Measurements from ENCODE around the gene GUCY2D.
A peak's percentile ranks its signal among the peaks of the same experiment; 100 is the strongest.
"Not testable (repeated sequence)": the region's sequence is repeated elsewhere in the genome, so short reads cannot be mapped to it uniquely, and the experiment has no call there.

Gene GUCY2D

DNA sequence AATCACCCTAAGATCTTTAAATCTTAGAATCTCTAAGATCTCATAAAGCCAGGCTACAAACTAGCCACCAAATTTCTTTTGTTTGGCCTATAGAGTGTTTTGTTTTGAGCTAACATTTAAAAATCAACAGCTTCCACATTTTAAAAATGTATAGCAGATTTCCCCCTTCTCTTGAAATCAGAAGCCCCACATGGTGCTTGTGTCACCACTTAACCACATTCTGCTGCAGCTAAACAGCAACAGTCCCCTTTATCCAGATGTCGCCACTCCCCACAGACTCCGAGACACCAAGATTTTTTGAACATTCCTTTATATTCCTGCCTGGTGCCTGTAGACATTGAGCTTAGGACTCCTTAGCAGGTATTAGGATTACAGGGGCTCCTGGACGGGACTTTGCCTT, 16.0 kb downstream of the GUCY2D start:
- DNase-seq (ENCODE audit: low spot score) = no peak

DNA sequence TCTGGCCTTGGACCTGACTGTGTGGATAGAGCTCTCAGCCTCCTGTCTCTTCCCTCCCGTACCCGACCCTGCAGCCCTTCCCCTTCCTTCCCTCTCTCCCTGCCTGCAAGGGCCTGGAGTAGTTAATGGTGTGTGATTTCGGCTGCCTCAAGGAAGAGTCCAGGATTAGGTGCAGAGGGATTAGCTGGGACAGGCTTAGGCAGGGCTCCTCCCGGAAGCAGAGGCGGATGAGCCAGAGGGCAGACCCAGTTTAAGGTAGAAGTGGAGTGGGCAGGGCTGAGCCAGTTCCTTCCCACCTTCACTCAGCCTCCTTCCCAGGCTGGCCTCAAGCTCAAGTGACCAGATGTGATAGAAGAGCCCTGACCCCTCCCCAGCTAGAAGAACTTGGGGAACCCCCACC, 16.8 kb downstream of the GUCY2D start:
- DNase-seq (ENCODE audit: low spot score) = no peak

DNA sequence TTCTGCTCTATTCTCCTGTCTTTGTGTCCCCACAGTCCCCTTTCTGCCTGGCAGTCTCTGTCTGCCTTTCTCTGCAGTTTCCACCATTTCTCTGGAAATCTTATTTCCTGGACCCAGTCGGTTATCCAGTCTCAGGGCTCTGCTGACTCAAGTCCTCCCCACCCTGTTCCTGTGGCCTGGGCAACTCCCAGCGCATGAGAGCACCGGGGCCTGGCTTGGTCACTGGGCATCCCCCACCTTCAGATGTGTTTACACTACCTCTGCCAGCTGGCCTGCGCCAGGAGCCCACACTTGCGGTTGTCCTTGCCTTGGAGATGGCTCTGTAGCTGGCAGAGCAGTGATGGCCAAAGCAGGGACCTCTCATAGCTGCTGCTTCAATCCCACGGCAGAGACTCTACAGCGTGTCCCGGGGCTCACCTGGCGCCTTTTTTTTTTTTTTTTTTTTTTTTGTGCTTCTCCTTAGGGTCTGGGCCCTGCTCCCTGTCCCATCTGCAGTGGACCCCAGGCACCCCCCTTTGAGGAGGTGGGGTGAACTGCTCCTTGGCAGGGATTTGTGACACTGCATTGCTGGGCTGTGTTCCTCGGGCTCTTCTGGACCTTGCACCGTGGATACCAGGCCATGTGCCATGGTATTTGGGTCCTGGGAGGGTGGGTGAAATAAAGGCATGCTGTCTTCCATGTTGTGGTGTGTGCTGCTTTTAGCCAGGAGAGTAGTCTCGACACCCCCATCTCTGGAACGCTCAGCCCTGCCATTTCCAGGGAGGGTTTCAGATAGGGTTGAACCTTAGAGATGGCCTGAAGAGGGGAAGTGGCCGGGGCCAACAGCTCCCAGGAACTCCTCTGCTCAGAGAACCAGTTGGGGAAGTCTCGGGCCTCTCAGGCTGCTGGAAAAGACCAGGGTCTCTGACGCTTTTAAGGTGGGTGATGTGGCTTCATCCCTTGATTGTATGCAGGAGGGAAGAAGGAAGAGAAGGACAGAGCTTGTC, 17.5 kb downstream of the GUCY2D start:
- DNase-seq (ENCODE audit: low spot score) = no peak

DNA sequence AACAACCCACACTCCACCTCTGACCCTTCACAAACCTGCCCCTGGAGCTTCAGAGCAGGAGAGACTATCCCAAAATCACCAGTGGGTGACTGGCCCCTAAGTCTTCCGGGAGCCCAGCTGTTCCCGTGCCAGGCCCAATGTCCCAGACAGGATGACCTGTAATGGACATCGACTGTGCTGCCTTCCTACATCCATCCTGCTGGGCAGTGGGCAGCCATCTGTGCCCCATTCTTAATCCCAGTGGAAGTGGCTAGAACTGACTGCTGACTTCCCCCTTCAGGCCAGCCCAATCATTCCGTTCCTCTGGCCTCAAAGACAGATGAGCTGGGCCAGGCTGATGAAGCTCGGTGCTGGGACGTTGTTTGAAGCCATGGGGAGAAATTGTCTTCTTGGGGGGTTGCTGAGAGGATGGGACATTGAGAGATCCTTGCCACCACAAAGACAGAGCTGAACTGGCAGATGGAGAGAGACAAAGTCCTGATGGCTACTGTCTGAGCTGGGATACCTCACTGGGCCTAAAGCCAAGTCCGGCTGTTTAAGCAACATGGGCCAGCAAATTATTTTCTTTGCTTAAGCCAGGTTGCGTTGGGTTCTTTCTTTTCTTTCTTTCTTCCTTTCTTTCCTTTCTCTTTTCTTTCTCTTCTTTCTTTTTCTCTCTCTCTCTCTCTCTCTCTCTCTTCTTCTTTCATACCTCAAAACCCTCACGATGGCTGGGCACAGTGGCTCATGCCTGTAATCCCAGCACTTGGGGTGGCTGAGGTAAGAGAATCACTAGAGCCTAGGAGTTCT, 18.6 kb downstream of the GUCY2D start:
- DNase-seq (ENCODE audit: low spot score) = no peak

DNA sequence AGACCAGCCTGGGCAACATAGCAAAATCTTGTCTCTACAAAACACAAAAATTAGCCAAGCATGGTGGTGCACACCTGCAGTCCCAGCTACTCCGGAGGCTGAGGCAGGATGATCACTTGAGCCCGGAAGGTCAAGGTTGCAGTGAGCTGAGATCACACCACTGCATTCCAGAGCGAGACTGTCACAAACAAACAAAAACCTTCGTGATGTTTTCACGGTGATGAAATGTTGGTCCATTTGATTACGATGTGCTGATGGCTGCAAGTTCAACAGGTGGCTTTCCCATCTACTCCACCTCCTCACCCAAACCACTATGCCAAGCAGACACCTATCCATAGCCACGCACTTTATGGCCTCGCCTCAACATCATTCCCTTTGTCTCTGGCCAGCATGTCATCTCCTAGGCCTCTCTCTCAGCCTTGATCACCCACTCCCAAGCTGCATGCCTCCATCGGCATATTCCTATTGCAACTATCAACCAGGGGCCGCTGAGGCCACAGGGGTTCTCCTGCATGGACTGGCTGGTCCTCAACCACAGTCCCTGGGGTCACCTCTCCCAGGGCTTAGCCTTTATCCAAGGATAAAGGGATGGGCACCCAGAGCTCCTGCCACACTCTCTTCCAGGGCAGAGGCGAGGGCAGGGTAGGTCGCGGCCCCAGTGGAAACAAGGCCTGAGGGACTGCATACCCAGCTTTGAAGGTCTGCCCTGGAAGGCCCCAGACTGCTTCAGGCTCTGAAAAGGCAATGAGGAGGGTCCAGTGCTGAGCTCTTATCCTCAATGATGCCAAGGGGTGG, 19.3 kb downstream of the GUCY2D start:
- DNase-seq (ENCODE audit: low spot score) = no peak

DNA sequence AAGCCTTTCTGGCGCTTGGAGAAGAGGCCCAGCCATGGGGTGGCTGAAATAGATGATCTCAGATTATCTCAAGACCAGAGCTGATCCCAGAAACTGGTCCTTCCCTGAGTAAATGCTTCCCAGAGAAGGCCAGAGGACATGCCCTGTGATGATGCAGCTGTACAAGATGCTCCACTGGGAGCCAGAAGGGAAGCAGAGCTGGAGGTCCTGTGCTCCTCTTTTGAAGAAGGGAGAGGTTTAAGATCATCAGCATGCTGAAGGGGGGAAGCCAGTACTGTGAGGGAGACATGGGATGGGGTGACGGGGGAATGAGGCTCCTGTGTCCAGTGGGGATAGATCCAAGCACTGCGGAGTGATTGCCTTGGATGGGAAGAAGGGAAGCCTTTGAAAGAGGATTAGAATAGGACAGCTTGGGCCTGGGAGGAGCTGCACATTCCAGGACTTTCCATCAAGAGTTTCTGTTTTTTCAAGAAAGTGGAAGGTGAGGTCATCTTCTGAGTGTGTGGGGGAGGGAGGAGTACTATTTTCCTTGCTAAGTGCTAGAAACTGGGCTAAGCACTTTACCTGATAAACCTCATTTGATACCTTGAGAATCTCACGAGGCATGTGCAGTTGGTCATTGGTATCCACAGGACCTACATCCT, 20.1 kb downstream of the GUCY2D start:
- DNase-seq (ENCODE audit: low spot score) = no peak

DNA sequence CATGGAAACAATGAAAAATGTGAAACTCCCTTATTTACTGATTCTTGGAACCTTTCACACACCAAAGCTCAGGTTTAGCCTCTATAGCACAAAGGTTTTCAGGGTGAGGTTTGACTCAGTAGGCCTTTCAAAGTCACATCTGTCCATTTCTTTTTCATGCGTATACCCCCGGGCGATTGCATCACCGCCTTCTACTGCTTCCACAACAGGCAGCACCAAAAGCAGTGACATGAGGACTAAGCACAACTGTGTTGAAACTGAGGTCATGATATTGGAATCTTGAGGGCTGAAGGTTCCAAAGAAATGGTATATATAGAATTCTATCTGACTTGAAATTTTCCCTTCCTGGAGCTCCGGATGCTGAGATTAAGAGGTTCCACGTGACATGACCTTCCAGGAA, 21.7 kb downstream of the GUCY2D start:
- DNase-seq (ENCODE audit: low spot score) = not testable (repeated sequence)

DNA sequence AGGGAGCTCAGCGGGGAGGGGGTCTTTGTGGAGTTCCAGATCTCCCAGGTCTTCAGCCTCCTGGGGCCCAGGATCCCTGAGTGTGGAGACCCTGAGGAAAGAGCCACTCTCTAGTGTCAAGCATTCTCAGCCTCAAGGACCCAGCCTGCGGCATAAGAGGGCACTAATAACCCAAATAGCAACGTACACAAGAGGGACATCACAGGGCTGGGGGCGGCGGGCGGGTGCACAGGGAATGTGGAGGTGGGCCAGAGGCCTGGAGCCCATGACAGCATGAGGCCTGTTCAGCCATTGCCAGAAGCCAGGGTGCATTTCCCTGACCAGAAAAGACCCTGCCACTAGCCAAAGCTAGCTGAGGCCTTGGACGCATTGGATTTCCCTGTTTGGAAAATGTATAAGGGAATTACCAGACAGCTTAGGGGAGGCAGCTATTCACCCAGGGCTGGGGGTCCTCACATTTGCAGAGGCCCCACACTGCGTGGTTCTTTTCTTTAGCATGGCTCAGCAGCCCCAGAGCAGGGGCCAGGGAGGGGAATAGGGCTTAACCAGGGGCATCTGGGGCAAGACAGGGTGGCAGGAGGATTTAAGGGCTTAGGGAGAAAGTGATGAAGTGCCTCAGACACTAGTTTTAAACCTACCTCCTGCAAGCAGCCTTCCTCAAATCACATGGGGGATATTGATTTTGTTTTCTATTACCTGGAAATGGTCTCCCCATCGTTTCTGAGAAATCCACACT, 22.9 kb downstream of the GUCY2D start:
- no peak for DNase-seq (ENCODE audit: low spot score)

DNA sequence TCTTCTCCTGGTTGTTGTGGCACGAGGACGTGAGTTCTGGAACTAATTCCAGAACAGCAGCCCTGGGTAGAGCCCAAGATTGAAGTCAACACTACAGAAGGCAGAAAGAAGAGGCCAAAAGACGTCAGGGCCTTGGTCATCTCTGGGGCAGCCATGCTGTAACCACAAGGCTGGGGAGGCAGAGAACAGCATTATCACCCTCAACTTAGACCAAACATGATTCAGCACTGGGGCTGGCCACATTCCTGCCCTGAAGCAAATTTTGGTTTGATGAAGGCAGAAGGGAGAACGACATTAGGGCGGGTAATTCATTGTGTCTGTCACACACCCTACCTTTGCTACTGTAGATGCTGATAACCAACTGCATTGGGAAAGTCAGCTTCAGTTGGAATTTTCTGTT, 26.7 kb downstream of the GUCY2D start:
- DNase-seq (ENCODE audit: low spot score) = no peak

DNA sequence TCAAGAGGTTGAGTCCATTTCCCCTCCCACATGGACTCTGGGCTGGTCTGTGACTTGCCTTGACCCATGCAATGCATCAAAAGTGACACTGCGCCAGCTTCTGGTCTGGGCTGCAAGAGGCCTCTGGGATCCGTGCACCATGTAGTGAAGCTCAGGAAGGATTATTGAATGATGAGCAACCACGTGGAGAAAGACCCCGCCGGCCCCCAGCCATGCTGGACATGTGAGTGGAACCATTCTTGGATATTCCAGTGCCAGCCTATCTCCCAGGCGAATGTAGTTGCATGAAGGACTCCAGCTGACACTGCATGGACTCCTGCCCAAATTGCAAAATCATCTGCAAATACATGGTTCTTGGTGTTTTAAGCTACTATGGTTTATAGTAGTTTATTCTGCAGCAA, 28.8 kb downstream of the GUCY2D start:
- no peak for DNase-seq (ENCODE audit: low spot score)

DNA sequence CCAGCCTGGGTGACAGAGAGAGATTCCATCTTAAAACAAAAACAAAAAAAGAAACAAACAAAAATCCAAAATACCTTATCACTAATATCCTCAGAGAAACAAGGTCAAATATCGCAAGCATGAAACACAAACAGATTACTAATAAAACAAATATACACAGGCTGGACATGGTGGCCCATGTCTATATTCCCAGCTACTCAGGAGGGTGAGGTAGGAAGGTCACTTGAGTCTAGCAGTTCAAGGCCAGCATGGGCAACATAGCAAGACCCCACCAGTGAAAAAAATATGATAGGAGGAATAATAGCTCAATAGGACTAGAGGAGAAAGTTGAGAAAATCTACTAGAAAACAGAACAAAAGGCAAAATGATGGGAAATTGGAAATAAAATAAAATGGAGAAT, 29.5 kb downstream of the GUCY2D start:
- no peak for DNase-seq (ENCODE audit: low spot score)

DNA sequence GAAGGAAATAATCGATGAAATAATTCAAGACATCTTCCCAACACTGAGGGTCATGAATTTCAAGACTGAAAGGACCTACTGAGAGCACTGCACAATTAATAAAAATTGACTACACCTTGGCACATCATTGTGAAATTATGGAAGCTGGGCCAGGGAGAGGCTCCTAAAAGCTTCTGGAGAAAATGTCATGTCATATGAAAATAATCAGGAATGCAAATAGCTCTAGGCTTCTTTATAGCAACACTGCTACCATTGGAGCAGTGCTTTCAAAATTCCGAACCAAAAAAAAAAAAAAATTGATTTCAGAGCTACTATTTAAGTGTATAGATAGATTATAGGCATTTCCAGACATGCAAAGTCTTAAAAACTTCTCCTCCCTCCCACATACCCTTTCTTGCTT, 30.0 kb downstream of the GUCY2D start:
- no peak for DNase-seq (ENCODE audit: low spot score)

DNA sequence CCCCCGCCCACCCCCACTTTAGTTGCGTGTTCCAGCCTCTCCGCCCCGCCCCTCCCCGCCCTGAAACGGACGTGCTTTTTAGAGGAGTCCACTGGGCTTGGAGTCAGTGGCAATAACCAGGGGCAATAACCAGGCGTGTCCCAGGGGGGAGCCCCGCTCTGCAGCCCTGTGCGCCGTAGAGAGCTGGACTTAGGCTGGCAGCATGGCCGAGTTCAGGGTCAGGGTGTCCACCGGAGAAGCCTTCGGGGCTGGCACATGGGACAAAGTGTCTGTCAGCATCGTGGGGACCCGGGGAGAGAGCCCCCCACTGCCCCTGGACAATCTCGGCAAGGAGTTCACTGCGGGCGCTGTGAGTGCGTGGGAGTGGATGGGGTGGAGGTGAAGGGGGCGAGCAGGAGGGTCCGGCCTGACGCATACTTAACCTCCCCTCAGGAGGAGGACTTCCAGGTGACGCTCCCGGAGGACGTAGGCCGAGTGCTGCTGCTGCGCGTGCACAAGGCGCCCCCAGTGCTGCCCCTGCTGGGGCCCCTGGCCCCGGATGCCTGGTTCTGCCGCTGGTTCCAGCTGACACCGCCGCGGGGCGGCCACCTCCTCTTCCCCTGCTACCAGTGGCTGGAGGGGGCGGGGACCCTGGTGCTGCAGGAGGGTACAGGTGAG, 36.7 kb downstream of the GUCY2D start, which contains the start of gene ALOX15B:
Gene ALOX15B, plus strand, starts transcription at position 106 of the 657 bp plus-strand sequence. Its CDS starts 97 bp downstream, at position 203.
- no peak for DNase-seq (ENCODE audit: low spot score)

DNA sequence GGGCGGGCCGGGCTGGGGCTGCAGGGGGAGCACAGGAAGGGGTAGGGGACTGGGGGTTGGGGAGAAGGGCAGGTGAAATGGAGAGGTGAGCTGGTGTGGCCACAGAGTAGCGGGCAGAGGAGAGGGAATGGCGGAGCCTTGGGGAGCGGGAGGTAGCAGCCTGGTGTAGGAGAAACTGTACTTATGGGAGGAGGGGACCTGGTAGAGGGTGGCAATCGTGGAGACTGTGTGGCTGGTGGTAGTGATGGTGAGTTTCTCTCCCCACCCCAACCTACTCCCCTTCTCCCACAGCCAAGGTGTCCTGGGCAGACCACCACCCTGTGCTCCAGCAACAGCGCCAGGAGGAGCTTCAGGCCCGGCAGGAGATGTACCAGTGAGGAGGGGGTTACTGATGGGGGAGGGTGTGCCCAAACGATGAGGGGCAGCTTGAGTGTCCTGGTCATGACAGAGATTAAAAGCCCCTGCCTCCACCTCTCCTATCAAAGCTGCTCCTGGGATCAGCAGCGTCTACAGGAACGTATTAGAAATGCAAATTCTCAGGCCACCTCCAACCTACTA, 37.3 kb downstream of the GUCY2D start:
- DNase-seq (ENCODE audit: low spot score) = no peak

DNA sequence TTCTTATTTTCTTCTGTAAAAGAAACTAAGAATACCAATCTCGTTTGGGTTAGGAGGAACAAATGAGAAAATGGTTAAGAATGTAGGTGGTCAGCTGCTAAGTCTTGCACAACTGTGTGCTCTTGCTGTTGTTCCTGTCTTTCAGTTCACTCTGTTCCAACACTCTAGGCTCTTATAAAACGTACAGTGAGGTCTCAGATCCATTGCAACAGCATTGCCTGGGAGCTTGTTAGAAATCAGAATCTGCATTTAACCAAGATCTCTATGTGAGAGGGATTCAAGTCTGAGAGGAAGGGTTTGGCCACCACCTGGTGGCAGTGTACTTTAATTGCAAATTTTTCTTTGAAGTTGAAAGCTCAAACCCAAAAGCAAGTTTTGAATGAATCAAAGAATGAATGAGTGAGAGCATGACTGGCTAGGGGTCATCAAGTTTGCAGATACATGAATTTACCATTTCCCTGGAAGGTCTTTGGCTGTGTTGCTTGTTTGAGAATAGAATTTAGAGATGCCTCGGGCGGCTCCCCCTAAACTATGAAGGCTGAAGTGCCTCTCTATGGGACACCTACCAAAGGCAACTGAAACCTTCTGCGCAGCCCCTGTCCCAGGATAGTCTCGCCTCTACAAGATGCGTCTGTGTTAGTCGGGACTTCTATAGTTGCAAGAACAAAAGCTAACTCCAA, 39.0 kb downstream of the GUCY2D start:
- DNase-seq (ENCODE audit: low spot score) = peak; percentile 41

DNA sequence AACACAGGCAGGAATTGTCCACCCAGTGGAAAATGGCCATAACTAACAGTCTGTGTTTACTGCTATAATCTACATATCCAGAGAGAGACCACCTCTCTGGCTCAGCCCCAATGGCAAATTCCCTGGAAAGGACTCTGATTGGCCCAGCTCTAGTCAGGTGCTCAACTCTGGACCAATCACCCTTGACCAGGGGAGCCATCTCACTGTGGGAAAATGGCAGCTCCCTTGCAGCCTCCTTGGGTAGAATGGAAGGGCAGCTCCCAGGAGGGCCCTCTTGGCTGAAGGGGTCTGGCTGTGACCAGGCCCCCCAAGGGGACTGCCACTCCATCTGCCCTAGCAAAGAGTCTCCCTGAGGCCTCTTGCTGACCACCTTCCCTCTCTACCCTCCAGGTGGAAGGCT, 39.6 kb downstream of the GUCY2D start:
- no peak for DNase-seq (ENCODE audit: low spot score)

DNA sequence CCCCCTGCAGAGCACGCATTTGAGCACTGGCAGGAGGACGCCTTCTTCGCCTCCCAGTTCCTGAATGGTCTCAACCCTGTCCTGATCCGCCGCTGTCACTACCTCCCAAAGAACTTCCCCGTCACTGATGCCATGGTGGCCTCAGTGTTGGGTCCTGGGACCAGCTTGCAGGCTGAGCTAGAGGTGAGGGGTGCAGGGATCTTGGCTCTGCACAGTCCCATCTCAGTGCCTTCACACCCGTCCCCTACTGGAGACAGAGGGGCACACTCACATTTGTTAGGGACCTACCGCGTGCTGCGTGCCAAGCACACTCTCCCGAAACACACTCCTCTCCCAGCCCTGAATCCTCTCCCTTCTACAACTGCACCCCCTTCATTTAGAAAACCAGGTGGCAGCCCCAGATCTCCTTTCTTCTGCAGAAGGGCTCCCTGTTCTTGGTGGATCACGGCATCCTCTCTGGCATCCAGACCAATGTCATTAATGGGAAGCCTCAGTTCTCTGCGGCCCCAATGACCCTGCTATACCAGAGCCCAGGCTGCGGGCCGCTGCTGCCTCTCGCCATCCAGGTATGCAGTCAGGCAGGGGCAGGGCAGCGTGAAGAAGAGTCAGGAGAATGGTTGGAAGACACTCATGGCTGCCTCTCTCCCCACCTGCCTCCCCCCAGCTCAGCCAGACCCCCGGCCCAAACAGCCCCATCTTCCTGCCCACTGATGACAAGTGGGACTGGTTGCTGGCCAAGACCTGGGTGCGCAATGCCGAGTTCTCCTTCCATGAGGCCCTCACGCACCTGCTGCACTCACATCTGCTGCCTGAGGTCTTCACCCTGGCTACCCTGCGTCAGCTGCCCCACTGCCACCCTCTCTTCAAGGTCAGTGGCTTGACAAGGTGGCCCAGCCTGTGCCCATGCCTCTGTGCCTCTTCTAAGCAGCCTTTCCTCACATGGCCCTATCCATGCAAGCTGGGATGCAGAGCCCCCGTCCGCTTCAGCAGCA, 42.7 kb downstream of the GUCY2D start:
- no peak for DNase-seq (ENCODE audit: low spot score)

DNA sequence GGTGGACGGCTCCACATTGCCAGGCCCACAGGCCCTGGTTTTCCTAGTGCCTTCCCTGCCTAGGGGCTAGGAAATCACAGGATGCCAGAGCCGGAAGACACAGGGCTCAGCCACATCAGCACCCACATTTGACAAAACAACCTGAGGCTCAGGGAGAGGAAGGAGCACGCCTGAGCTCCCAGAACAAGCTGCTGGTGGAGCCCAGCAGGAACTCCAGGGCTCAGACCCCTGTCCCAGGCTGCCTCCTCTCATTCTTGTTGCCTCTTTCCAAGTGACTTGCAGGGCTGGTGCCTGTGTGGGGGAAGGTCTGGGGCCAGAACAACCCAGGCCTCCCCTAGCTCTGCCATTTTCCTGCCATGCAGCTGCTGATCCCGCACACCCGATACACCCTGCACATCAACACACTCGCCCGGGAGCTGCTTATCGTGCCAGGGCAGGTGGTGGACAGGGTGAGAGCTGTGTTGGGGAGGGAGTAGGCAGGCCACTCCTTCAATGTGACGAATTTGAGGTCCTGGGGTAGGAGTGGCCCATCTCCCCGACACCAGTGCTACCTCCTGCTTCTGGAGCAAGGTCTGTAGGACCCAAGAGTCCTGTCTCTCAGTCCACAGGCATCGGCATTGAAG, 44.0 kb downstream of the GUCY2D start:
- no peak for DNase-seq (ENCODE audit: low spot score)
